ENCODE results near the gene FNTB. TPM values are rescaled to one million over a fixed set of nuclear protein-coding genes. Genes with fewer than 3 reads are reported as not detected.

Gene FNTB
- total and polyA plus RNA-seq, 9 of the 15 experiments (the other 6 are each of a cell fraction or from before 2014, with no cell fraction given), result 6.9 to 23.2 (median 12.2) TPM

- no peak for TF ChIP-seq CEBPZ (IDR thresholded peaks at IDR 0.05; ENCODE audit: borderline replicate concordance, low read depth, low read length)
- TF ChIP-seq NFE2L1 (tag; IDR thresholded peaks at IDR 0.05; ENCODE audit: borderline replicate concordance, low read depth), result no peak
- TF ChIP-seq THAP7 (CRISPR knock-in tag; IDR thresholded peaks at IDR 0.05), result no peak
- TF ChIP-seq CBX8 (IDR thresholded peaks at IDR 0.05; ENCODE audit: borderline replicate concordance, extremely low read depth, low read depth, low read length, poor library complexity, severe bottlenecking), result no peak
- no peak for TF ChIP-seq MXD1 (CRISPR knock-in tag; IDR thresholded peaks at IDR 0.05; ENCODE audit: borderline replicate concordance, poor library complexity, severe bottlenecking)
- no peak for TF ChIP-seq ETS1 (conservative IDR thresholded peaks at IDR 0.05; ENCODE audit: control insufficient read depth, low read depth, low read length)
- TF ChIP-seq ZNF41 (CRISPR knock-in tag; conservative IDR thresholded peaks at IDR 0.05), result no peak
- TF ChIP-seq GATA2 (CRISPR knock-in tag; IDR thresholded peaks at IDR 0.05), result peak; percentile 82
- TF ChIP-seq TBL1XR1 (IDR thresholded peaks at IDR 0.05; ENCODE audit: low read length in 2 of 2), result peak in 1 of 2 experiments; percentile 81; a peak in 3 of 4 replicates
- 0 out of 2 replicates have a peak, but pooled peaks have one; percentile 50 for TF ChIP-seq ZBTB9 (CRISPR knock-in tag; IDR thresholded peaks at IDR 0.05)
- TF ChIP-seq RUNX1 (IDR thresholded peaks at IDR 0.05; ENCODE audit: low read depth), result 0 out of 2 replicates have a peak, but pooled peaks have one; percentile 71
- no peak for TF ChIP-seq ZBTB34 (CRISPR knock-in tag; IDR thresholded peaks at IDR 0.05)
- no peak for TF ChIP-seq E2F3 (CRISPR knock-in tag; IDR thresholded peaks at IDR 0.05)
- TF ChIP-seq PURB (CRISPR knock-in tag; IDR thresholded peaks at IDR 0.05; ENCODE audit: low read depth), result no peak
- no peak; the same call in 1 of the 2 replicates for TF ChIP-seq ZNF134 (CRISPR knock-in tag; conservative IDR thresholded peaks at IDR 0.05)
- TF ChIP-seq ZNF24 (IDR thresholded peaks at IDR 0.05), result no peak
Measured at GRCh38 chr14:65042731-65043372, 56.2 kb downstream of the FNTB start (continued).

All from K562 (cell line).